Uterus (tissue), 4 donors: Measurements from ENCODE around the gene IL17F. TPM values are rescaled to one million over a fixed set of nuclear protein-coding genes. Genes with fewer than 3 reads are reported as not detected.

Source experiments
- DNase-seq, 2 donors: peaks; one replicate each; pipeline ENCODE4 v3.0.0-alpha.2; 2019 to 2020
- H3K27ac ChIP-seq, 2 donors: fragments of 200-600 bp; sonication (generic); 1 replicate in 1 of 2; 2 replicates in 1 of 2; pipeline ENCODE4 v1.5.1; 2016 to 2018
- H3K27me3 ChIP-seq, 2 donors: fragments of 200-600 bp; sonication (generic); one replicate each; pipeline ENCODE4 v1.5.1; 2018 to 2019; ENCODE audit warnings: control low read depth in 1 of 2
- H3K36me3 ChIP-seq, 2 donors: fragments of 200-600 bp; sonication (generic); one replicate each; pipeline ENCODE4 v1.5.1; 2019; ENCODE audit warnings: control low read depth in 1 of 2
- H3K4me1 ChIP-seq, 2 donors: fragments of 200-600 bp; sonication (generic); one replicate each; pipeline ENCODE4 v1.5.1; 2018 to 2019; ENCODE audit warnings: control low read depth in 1 of 2
- H3K4me3 ChIP-seq, 2 donors: fragments of 200-600 bp; sonication (generic); 1 replicate in 1 of 2; 2 replicates in 1 of 2; pipeline ENCODE4 v1.5.1; 2018 to 2019; ENCODE audit warnings: mild to moderate bottlenecking in 1 of 2
- H3K9me3 ChIP-seq, 2 donors: fragments of 200-600 bp; sonication (generic); one replicate each; pipeline ENCODE4 v1.5.1; 2019; ENCODE audit warnings: control low read depth in 1 of 2
- POLR2A ChIP-seq, 2 donors: fragments of 450-650 bp; IDR thresholded peaks; one replicate each; pipeline ENCODE4 v1.6.1; 2016; ENCODE audit warnings: antibody characterized with exemption in 2 of 2, mild to moderate bottlenecking in 1 of 2, moderate library complexity in 1 of 2
- intact Hi-C: fragments of 100-400 bp; cut with DNase I; formaldehyde crosslinking; loops from one replicate; pipeline ENCODE4 v1.15.1; 2023; ENCODE audit warnings: low total_unique reads
- total RNA-seq, 4 donors: library from RNA; depleted of rRNA in 3 of 4; stranded (reverse); fragments of >200 nt in 3 of 4; gene quantifications; one replicate each; pipeline versions ENCODE4 v1.1.0 to v1.2.4, GENCODE V29; 2014 to 2023
- TF ChIP-seq, protein P1 (sequence below), 4 experiments: fragments of 200-600 bp in 2 of 4; fragments of 450-650 bp in 2 of 4; sonication (generic) in 2 of 4; IDR thresholded peaks; one replicate each; pipeline ENCODE4 v1.5.1; 2016 to 2019; ENCODE audit warnings: antibody characterized with exemption in 4 of 4, mild to moderate bottlenecking in 2 of 4, moderate library complexity in 1 of 4
- donor health status: DM: yes; HTN: yes; CAD: no.

The IL17F gene
- total RNA-seq, 4 donors from 2014 or later = not detected

- no peak for TF ChIP-seq POLR2A (IDR thresholded peaks at IDR 0.05)
- TF ChIP-seq, protein P1, sequence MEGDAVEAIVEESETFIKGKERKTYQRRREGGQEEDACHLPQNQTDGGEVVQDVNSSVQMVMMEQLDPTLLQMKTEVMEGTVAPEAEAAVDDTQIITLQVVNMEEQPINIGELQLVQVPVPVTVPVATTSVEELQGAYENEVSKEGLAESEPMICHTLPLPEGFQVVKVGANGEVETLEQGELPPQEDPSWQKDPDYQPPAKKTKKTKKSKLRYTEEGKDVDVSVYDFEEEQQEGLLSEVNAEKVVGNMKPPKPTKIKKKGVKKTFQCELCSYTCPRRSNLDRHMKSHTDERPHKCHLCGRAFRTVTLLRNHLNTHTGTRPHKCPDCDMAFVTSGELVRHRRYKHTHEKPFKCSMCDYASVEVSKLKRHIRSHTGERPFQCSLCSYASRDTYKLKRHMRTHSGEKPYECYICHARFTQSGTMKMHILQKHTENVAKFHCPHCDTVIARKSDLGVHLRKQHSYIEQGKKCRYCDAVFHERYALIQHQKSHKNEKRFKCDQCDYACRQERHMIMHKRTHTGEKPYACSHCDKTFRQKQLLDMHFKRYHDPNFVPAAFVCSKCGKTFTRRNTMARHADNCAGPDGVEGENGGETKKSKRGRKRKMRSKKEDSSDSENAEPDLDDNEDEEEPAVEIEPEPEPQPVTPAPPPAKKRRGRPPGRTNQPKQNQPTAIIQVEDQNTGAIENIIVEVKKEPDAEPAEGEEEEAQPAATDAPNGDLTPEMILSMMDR (IDR thresholded peaks at IDR 0.05) = no peak
- intact Hi-C loops = no loop called here
- Histone ChIP-seq H3K27ac (no peak overlapping the region), H3K9me3 (no peaks in the 10 kb centered on the region), H3K4me1 (no peaks in the 10 kb centered on the region), H3K36me3 (no peaks in the 10 kb centered on the region), H3K4me3 (no peak overlapping the region), H3K27me3 (no peaks in the 10 kb centered on the region)
- no peak for DNase-seq
These were observed 1.1 kb upstream of the IL17F start for GRCh38 chr6:52245425-52245824.

DNA sequence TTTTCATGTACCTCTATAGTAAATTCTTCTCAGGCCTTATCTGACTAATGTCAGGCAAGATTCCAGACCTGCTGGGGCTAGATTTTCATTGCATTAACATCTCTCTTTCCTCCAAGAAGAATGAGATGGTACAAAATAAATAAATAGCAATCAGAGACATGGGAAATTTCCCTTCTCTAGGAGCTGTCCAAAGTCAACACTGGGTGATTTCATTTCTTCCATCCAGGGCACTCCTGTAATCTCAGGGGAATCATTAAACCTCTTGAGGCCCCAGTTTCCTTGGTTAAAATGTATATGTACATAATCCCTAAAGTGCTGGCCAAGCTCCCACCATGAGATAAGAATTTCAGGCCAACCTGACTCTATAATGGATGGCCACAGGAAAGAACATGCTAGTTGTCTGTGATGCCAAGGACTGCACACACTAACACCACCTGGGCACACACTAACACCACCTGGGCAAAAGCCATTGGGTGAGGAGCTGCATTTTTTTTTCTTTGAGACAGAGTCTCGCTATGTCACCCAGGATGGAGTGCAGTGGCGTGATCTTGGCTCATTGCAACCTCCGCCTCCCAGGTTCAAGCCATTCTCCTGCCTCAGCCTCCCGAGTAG is 912 bp downstream of the IL17F start:
- no peaks in the 10 kb centered on the region for H3K9me3 ChIP-seq
- no peaks in the 10 kb centered on the region for H3K36me3 ChIP-seq
- no peaks in the 10 kb centered on the region for H3K27me3 ChIP-seq
- DNase-seq = no peak
- intact Hi-C loops = no loop called here
- TF ChIP-seq POLR2A (IDR thresholded peaks at IDR 0.05) = no peak
- TF ChIP-seq, protein P1 (IDR thresholded peaks at IDR 0.05) = no peak
- no peak overlapping the region for H3K27ac ChIP-seq
- H3K4me3 ChIP-seq = no peak overlapping the region
- H3K4me1 ChIP-seq = no peaks in the 10 kb centered on the region

GRCh38 chr6:52241819-52242218 is 2.5 kb downstream of the IL17F start:
- Histone ChIP-seq H3K4me3 (no peak overlapping the region), H3K4me1 (no peaks in the 10 kb centered on the region), H3K27ac (no peak overlapping the region), H3K36me3 (no peaks in the 10 kb centered on the region), H3K9me3 (no peaks in the 10 kb centered on the region), H3K27me3 (no peaks in the 10 kb centered on the region)
- TF ChIP-seq POLR2A (IDR thresholded peaks at IDR 0.05) = no peak
- TF ChIP-seq, protein P1 (IDR thresholded peaks at IDR 0.05) = no peak
- intact Hi-C loops = no loop called here
- DNase-seq = no peak

- no peak overlapping the region for H3K27ac ChIP-seq
- H3K36me3 ChIP-seq = no peaks in the 10 kb centered on the region
- no peak for DNase-seq
- no peaks in the 10 kb centered on the region for H3K4me1 ChIP-seq
- no peaks in the 10 kb centered on the region for H3K27me3 ChIP-seq
- no peak overlapping the region for H3K4me3 ChIP-seq
- H3K9me3 ChIP-seq = no peaks in the 10 kb centered on the region
- TF ChIP-seq, protein P1 (IDR thresholded peaks at IDR 0.05) = peak in 2 of 4 experiments; percentile 27 to 35
- no peak for TF ChIP-seq POLR2A (IDR thresholded peaks at IDR 0.05)
- intact Hi-C loops = no loop called here
These were observed 10.1 kb downstream of the IL17F start for GRCh38 chr6:52233975-52234823.

- H3K27me3 ChIP-seq = no peaks in the 10 kb centered on the region
- no peak overlapping the region for H3K27ac ChIP-seq
- DNase-seq = no peak
- intact Hi-C loops = no loop called here
- H3K9me3 ChIP-seq = no peaks in the 10 kb centered on the region
- H3K36me3 ChIP-seq = no peaks in the 10 kb centered on the region
- no peak for TF ChIP-seq POLR2A (IDR thresholded peaks at IDR 0.05)
- no peaks in the 10 kb centered on the region for H3K4me1 ChIP-seq
- H3K4me3 ChIP-seq = no peak overlapping the region
These were observed 11.3 kb downstream of the IL17F start for GRCh38 chr6:52233005-52233404.
